ENCODE measurements around the gene FAM200A. TPM values are rescaled to one million over a fixed set of nuclear protein-coding genes. Genes with fewer than 3 reads are reported as not detected.

The FAM200A gene
- total and polyA plus RNA-seq, 2 of the 4 experiments (the other 2 are of a cell fraction): 5.9 to 6.0 TPM

DNA sequence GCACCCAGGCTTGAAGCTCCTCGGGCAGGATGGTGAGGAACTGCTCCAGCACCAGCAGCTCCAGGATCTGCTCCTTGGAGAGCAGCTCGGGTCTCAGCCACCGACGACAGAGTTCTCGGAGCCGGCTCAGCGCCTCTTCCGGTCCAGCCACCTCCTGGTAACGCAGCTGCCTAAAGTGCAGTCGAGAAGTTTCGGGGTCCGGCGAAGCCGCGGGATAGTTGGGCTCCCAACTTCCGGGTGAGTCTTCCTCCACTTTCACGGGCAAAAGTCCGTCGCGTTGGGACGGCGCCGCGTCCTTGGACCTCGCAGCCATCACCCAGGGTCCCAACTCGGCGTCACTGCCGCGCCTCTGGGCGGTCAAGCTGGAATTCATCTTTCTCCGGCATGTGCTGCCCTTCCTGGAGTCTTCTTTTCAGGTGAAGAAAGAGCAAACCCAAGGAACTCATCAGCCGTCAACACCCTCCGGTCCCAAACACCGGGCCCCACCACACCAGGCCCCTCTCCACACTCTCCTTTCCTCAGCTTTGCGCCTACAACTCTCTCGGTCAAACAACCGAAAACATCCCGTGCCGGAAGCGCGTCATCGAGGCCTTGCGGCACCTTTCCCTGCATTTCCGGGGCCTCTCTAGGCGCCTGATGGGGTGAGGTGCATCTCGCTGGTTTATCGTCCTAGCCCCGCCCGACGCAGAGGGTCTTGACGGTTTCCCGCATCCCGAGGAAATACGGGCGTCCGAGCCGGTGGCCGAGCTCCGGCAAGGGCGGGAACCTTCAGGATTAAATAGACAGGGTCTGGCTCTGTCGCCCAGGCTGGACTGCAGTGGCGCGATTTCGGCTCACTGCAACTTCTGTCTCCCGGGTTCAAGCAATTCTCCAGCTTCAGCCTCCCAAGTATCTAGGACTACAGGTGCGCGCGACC, 51.9 kb downstream of the FAM200A start, which contains the start of gene ZNF394:
TSS of gene ZNF394 (minus strand) at position 561 of the 916 bp plus-strand sequence. CDS start at position 373, 188 bp downstream.
- DNase-seq (peak; percentile 93), ATAC-seq (ENCODE audit: low read depth) (peak; percentile 47)
- H2AK9ac ChIP-seq (replicated peaks; ENCODE audit: low read depth, low read length, poor library complexity): peak within 1 kb of the TSS; percentile 95
- intact Hi-C loops (cut with micrococcal nuclease): loop anchor here (1.0 kb wide), 1 partner anchor 28 kb away; the partner anchor contains the start of gene ZNF789
- H3K27ac ChIP-seq (ENCODE audit: insufficient read depth, low read length): peak within 1 kb of the TSS; percentile 59
- peaks cover 11% of the 10 kb centered on the region; the same call in 1 of the 2 replicates for H4K20me1 ChIP-seq (ENCODE audit: insufficient read depth, low read length)
- H2BK20ac ChIP-seq (ENCODE audit: low read depth, low read length): no peak within 1 kb of the TSS
- H2AK5ac ChIP-seq (ENCODE audit: low read depth, low read length): peak within 1 kb of the TSS; percentile 57
- 0 out of 2 replicates have a peak within 1 kb of the TSS, but pooled peaks have one; percentile 4 for H2BK120ac ChIP-seq (ENCODE audit: low read depth, low read length)
- H3K14ac ChIP-seq (replicated peaks; ENCODE audit: low read depth, low read length): peak within 1 kb of the TSS; percentile 70
- H2BK15ac ChIP-seq (ENCODE audit: low read depth, low read length): no peak within 1 kb of the TSS
- in situ Hi-C loops (cut with MboI; ENCODE audit: low sequenced_read_pairs): no loop called here
- H3K27me3 ChIP-seq (ENCODE audit: control insufficient read depth, insufficient read depth, low read length): no peaks in the 10 kb centered on the region
- H3K56ac ChIP-seq (ENCODE audit: extremely low read depth, insufficient read depth, low read length): peak within 1 kb of the TSS; percentile 74
- TSS peak; percentile 73 for BruUV-seq (replicated peaks)
- peak within 1 kb of the TSS; percentile 66 for H4K91ac ChIP-seq (ENCODE audit: insufficient read depth, low read depth, low read length)
- peak within 1 kb of the TSS; percentile 81 for H3K4ac ChIP-seq (ENCODE audit: low read depth, low read length)
- ChIA-PET POLR2A (ENCODE audit: unreplicated experiment) (interaction anchor here (0.6 kb wide), 1 partner anchor 11 kb away, joined by 7 read pairs; no protein-coding TSS in a partner anchor), CTCF (interaction anchor here (0.6 kb wide), 1 partner anchor 577 kb away, joined by 3 read pairs; no protein-coding TSS in a partner anchor)
- H3K4me1 ChIP-seq (ENCODE audit: control insufficient read depth, insufficient read depth, low read length): peaks cover 3% of the 10 kb centered on the region
- H4K5ac ChIP-seq (ENCODE audit: low read depth, low read length): peak within 1 kb of the TSS; percentile 39
- H3K4me3 ChIP-seq (ENCODE audit: insufficient read depth, low read depth, low read length): peak within 1 kb of the TSS; percentile 57
- peaks cover 4% of the 10 kb centered on the region for H3K9me3 ChIP-seq (ENCODE audit: control insufficient read depth, insufficient read depth, low read length)
- H2BK5ac ChIP-seq (ENCODE audit: low read depth, low read length, poor library complexity, severe bottlenecking): peak within 1 kb of the TSS; percentile 34
- peaks cover 10 to 34% of the 10 kb centered on the region in 2 experiments for H3K79me1 ChIP-seq (ENCODE audit: low read depth in 1 of 2, low read length in 2 of 2)
- peak within 1 kb of the TSS; percentile 81 for H3K23ac ChIP-seq (ENCODE audit: low read depth, low read length)
- peaks cover 12% of the 10 kb centered on the region for H3K36me3 ChIP-seq (ENCODE audit: control insufficient read depth, insufficient read depth, low read length)
- 0% methylated on average over 36 of the region's 68 CpGs; no CpG with 5 or more reads in 1 of the 2 experiments for WGBS, 2 experiments (ENCODE audit: extremely low coverage in 2 of 2, insufficient read length in 1 of 2)
- H2AFZ ChIP-seq (replicated peaks; ENCODE audit: low read length, poor library complexity): peak within 1 kb of the TSS; percentile 97
- peak within 1 kb of the TSS; percentile 67 to 91 for H4K8ac ChIP-seq (ENCODE audit: low read depth in 2 of 2, low read length in 2 of 2)
- dilution Hi-C loops (cut with HindIII; ENCODE audit: low sequenced_read_pairs, unreplicated experiment): no loop called here
- peak within 1 kb of the TSS; percentile 96 for H3K4me2 ChIP-seq (ENCODE audit: low read depth, low read length)
- 0 out of 2 replicates have a peak, but pooled peaks cover 4% of the 10 kb centered on the region for H3K9me1 ChIP-seq (ENCODE audit: insufficient read depth, low read length)
- no peak within 1 kb of the TSS for H3K18ac ChIP-seq (ENCODE audit: low read depth, low read length)
- H3K9ac ChIP-seq (ENCODE audit: low read depth, low read length): peak within 1 kb of the TSS; percentile 68
- TF ChIP-seq MAZ (IDR thresholded peaks at IDR 0.05; ENCODE audit: borderline replicate concordance, low read depth, low read length) (peak; percentile 69; the same call in 1 of the 2 replicates), NFE2L2 (IDR thresholded peaks at IDR 0.05; ENCODE audit: low read depth, low read length) (no peak), POLR2A (IDR thresholded peaks at IDR 0.05; ENCODE audit: low read depth, low read length) (peak; percentile 95), ELK1 (IDR thresholded peaks at IDR 0.05; ENCODE audit: borderline replicate concordance, low read depth, low read length) (no peak), RCOR1 (IDR thresholded peaks at IDR 0.05; ENCODE audit: insufficient replicate concordance, low read length) (no peak), RAD21 (IDR thresholded peaks at IDR 0.05; ENCODE audit: low read length) (no peak), CEBPB (IDR thresholded peaks at IDR 0.05; ENCODE audit: low read depth, low read length) (peak; percentile 78), RFX5 (IDR thresholded peaks at IDR 0.05; ENCODE audit: low read depth, low read length) (no peak), SMC3 (IDR thresholded peaks at IDR 0.05; ENCODE audit: low read depth, low read length) (no peak), FOS (IDR thresholded peaks at IDR 0.05; ENCODE audit: low read depth, low read length) (no peak), CHD1 (IDR thresholded peaks at IDR 0.05; ENCODE audit: low read depth, low read length) (no peak), BHLHE40 (IDR thresholded peaks at IDR 0.05; ENCODE audit: low read depth, low read length) (peak; percentile 91)
- TF ChIP-seq, protein P1, sequence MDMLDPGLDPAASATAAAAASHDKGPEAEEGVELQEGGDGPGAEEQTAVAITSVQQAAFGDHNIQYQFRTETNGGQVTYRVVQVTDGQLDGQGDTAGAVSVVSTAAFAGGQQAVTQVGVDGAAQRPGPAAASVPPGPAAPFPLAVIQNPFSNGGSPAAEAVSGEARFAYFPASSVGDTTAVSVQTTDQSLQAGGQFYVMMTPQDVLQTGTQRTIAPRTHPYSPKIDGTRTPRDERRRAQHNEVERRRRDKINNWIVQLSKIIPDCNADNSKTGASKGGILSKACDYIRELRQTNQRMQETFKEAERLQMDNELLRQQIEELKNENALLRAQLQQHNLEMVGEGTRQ (IDR thresholded peaks at IDR 0.05; ENCODE audit: low read depth, low read length): no peak

Data from IMR-90 (cell line).